HG03135 (cell line): ENCODE results near the gene FOCAD.
"Not testable (repeated sequence)": the region's sequence is repeated elsewhere in the genome, so short reads cannot be mapped to it uniquely, and the experiment has no call there.

Source experiments
- ATAC-seq: cut with Tn5 transposase; IDR thresholded peaks from one replicate; pipeline ENCODE4 v1.9.1; 2021; ENCODE audit warnings: mild to moderate bottlenecking, moderate library complexity; ENCODE audit not compliant: unreplicated experiment

Gene FOCAD

DNA sequence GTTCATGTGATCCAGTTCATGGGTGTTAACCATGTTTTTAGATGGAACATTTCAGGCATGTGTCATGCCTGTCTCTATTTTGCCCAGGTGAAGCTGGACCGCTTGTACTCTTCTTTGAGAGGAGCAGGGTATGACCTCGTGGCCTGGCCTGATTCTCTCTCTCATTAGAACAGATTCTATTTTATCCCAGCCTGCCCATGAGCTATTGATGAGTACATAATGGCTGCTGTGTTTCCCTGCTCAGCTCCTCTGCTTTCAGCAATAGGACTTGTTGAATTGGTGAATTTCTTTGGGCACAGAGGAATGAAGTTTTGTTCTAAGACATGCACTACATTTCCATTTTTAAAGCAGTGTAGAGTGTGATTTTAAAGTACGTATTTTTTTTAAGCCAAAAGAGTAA, 261.2 kb downstream of the FOCAD start:
- no peak for ATAC-seq

DNA sequence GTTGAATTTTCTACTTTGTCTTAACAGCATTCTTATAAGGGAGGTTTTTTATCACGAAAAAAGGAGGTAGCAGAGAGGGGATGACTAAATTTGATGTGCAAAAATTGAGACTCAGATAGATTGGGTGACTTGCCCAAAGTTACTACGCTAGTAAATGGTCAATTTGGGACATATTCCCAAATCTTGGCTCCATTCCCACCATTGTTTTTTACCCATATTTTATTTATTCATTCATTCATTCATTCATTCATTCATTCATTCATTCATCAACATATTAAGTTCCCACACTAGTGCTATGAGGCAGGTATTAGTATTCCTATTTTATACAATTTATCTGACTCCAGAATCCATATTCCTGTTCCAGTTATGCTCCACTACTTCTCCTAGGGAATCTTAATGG, 261.8 kb downstream of the FOCAD start:
- no peak for ATAC-seq

DNA sequence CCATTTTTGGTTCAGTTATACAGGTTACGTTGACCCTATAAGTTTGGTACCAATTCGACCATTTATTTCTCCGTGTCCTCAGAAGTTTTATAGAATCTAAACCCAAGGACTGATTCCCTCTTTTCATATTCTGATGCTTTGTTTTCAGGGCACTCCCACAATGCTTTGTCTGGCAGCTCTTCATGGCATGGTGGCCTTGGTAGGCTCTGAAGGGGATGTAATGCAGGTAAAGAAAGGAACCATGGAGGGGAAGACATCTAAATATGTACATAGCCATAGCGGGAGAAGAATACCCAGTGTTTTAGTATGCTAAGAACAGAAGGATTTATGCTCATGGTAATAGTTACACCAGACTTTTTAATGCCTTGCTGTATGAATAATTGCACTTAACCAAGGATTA, 264.6 kb downstream of the FOCAD start:
- no peak for ATAC-seq

DNA sequence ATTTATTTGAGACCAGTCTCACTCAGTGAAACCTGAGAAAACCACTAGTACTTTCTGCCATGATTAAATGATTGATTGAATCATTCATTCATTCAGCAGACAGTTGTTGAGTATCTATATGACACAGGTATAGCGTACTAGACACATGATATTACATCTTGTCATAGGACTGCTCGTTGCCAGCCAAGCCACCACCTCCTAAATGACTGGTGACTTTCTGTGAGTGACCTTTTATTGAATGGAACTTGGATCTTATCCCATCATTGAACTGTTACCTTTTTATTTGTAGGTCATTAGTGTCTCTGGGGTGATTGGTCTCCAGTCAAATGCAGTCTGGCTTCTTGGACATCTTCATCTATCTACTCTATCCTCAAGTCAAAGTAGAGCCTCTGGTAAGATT, 266.6 kb downstream of the FOCAD start:
- no peak for ATAC-seq

- no peak for ATAC-seq
These were observed 278.6 kb downstream of the FOCAD start for GRCh38 chr9:20962536-20963225.

DNA sequence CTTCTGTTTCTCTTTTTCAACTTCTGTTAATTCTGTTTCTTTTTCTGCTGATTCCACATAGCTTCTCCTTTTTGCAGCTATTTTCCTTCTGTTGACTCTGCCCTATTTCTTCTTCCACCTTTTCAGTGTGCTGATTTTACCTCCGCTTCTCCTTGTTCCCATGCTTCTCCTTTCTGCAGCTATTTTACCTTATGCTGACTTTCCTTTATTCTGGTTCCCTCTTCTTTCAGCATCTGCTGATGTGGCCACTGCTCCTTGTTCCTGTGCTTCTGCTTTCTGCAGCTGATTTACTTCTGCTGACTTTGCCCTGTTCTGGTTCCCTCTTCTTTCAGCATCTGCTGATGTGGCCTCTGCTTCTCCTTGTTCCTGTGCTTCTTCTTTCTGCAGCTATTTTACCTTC, 288.6 kb downstream of the FOCAD start:
- no peak for ATAC-seq

DNA sequence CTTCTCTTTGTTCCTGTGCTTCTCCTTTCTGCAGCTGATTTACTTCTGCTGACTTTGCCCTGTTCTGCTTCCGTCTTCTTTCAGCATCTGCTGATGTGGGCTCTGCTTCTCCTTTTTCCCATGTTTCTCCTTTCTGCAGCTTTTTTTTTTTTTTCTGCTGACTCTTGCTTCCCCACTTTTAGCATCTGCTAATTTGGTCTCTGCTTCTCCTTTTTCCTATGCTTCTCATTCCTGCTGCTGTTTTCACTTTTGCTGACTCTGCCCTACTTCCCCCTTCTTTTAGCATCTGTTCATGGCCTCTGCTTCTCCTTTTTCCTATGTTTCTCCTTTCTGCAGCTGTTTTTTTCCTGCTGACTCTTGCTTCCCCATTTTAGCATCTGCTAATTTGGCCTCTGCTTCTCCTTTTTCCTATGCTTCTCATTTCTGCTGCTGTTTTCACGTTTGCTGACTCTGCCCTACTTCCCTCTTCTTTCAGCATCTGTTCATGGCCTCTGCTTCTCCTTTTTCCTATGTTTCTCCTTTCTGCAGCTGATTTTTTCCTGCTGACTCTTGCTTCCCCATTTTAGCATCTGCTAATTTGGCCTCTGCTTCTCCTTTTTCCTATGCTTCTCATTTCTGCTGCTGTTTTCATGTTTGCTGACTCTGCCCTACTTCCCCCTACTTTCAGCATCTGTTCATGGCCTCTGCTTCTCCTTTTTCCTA, 289.3 kb downstream of the FOCAD start:
- ATAC-seq, result not testable (repeated sequence)

DNA sequence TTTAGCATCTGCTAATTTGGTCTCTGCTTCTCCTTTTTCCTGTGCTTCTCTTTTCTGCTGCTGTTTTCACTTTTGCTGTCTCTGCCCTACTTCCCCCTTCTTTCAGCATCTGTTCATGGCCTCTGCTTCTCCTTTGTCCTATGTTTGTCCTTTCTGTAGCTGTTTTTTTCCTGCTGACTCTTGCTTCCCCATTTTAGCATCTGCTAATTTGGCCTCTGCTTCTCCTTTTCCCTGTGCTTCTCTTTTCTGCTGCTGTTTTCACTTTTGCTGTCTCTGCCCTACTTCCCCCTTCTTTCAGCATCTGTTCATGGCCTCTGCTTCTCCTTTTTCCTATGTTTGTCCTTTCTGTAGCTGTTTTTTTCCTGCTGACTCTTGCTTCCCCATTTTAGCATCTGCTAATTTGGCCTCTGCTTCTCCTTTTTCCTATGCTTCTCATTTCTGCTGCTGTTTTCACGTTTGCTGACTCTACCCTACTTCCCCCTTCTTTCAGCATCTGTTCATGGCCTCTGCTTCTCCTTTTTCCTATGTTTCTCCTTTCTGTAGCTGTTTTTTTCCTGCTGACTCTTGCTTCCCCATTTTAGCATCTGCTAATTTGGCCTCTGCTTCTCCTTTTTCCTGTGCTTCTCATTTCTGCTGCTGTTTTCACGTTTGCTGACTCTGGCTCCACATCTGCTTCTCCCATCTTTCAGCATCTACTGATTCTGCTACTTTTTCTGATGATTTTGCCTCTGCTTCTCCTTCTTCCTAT, 290.3 kb downstream of the FOCAD start:
- not testable (repeated sequence) for ATAC-seq

GRCh38 chr9:20978249-20978648, 294.2 kb downstream of the FOCAD start:
- ATAC-seq, result no peak

GRCh38 chr9:20980832-20981455, 296.9 kb downstream of the FOCAD start:
- peak; percentile 81 for ATAC-seq

DNA sequence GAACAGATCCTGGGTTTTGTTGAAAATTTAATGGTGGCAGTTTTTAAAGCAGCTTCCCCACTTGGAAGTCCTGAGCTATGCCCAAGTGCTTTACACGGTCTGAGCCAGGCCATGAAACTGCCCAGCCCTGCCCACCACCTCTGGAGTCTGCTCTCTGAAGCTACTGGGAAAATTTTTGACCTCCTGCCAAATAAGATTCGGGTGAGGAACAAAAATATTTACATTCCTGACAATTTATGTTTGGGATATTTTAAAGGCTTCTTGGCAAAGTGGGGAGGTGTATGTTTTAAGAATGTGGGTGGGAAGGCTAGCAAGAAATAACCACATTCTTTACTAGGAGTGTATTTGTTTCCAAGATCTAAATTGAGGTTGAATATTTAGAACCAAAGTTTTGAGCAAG, 297.4 kb downstream of the FOCAD start:
- ATAC-seq, result no peak

DNA sequence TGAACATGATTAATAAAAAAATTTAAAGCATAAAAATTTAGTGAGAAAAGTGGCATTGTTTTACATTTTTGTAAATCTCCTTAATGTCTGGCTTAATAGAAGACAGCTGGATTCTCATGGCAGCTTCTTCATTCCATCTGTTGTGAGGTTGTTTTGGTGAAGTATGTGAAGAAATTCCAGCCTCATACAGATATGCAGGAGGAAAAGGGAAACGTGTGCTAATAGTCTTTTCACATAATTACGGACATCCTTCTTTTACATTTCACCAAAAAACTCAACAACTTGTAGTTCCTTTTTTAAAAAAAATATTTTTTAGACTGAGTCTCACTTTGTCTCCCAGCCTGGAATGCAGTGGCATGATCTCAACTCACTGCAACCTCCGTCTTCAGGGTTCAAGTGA, 300.4 kb downstream of the FOCAD start:
- ATAC-seq, result no peak

GRCh38 chr9:20985851-20986600, 302.0 kb downstream of the FOCAD start:
- ATAC-seq, result no peak

- no peak for ATAC-seq
These were observed 303.5 kb downstream of the FOCAD start for GRCh38 chr9:20987521-20987920.

GRCh38 chr9:20988061-20988460, 304.0 kb downstream of the FOCAD start:
- no peak for ATAC-seq

DNA sequence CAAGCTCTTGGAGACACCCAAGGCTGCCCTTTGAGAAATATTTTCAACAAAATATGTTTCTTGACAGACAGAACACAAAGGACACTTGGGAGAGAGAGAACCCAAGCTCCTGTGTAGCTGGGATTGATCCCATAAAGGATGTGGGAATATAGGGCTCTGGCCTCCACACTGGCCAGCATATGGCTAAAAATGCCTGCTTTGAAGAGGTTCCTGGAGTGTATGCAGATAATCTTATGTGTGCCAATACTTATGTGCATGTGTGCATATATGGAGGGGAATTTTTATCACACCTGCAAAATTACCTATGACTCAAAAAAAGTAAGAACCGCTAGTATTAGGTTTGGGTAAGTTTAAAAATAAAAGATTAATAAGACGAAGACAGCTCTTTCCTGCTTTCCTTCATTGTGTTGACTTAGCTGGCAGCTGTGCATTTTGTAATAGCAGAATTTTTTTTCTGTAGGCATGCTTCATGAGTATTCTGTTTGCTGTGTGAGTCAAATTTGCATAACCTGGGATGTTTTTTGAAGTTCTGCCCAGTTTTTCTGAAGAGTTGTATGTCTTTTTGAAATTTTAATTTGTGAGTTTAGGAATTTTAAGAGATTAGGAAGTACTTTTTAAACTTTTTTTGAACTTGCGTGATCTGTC, 304.7 kb downstream of the FOCAD start:
- no peak for ATAC-seq

GRCh38 chr9:20989923-20990341, 305.9 kb downstream of the FOCAD start:
- no peak for ATAC-seq

DNA sequence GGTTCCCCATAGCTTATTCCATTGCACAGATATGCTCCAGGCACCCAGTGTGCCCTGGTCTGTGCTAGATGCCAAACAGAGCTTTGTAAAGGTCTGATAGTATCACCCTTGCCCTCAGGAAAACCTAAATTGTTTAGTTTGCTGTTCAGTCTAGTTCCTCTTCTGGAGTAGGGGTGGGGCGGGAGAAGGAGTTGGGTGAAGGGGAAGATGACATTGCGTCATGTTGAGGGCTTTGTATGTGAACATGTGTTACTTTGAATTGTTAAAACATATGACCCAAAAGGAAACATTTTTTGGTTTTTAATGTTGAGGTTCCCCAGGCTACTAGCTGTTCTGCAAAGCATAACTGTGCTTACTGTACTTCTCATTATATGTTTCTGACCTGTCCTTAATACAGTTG, 306.8 kb downstream of the FOCAD start:
- no peak for ATAC-seq

- no peak for ATAC-seq
These were observed 310.4 kb downstream of the FOCAD start for GRCh38 chr9:20994486-20994885.

DNA sequence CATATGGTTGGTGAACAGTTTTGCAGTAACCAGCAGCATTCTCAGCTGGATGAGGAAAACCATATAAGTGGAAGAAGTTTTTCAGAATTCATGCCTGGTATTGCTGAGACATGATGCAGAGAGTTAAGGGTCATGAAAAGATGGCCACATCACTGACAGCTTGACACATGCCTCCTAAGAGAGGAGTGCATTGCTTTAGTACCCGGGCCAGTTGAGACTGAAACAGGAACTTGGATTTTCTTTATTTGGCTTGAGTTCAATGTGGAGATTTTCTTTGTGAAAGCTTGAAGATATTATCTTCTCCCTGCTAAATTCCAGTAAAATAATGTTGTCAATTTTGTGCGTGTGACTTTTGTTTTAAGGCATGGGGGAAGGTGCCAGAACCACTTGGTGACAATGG, 311.6 kb downstream of the FOCAD start:
- no peak for ATAC-seq
